Suprapubic skin (tissue), 4 donors: Measurements from ENCODE around the gene POLR2M. TPM values are rescaled to one million over a fixed set of nuclear protein-coding genes. Genes with fewer than 3 reads are reported as not detected.

ENCODE experiments used
- DNase-seq, 2 donors: peaks; one replicate each; pipeline ENCODE4 v3.0.0-alpha.2; 2019; ENCODE audit warnings: low spot score in 2 of 2
- H3K27ac ChIP-seq: fragments of 200-600 bp; sonication (generic); one replicate; pipeline ENCODE4 v1.5.1; 2019
- H3K27me3 ChIP-seq: fragments of 200-600 bp; sonication (generic); one replicate; pipeline ENCODE4 v1.5.1; 2019
- H3K36me3 ChIP-seq: fragments of 200-600 bp; sonication (generic); one replicate; pipeline ENCODE4 v1.5.1; 2019
- H3K4me1 ChIP-seq: fragments of 200-600 bp; sonication (generic); one replicate; pipeline ENCODE4 v1.5.1; 2019
- H3K4me3 ChIP-seq: fragments of 200-600 bp; sonication (generic); one replicate; pipeline ENCODE4 v1.5.1; 2019; ENCODE audit warnings: mild to moderate bottlenecking
- H3K9me3 ChIP-seq: fragments of 200-600 bp; sonication (generic); one replicate; pipeline ENCODE4 v1.5.1; 2019
- EP300 ChIP-seq: sonication (generic); formaldehyde crosslinking; IDR thresholded peaks from one replicate; pipeline ENCODE4 v1.6.1; 2017; ENCODE audit warnings: antibody characterized with exemption
- POLR2A ChIP-seq, 2 donors: fragments of 450-650 bp; IDR thresholded peaks; one replicate each; pipeline ENCODE4 v1.6.1; 2017; ENCODE audit warnings: antibody characterized with exemption in 2 of 2, mild to moderate bottlenecking in 2 of 2, moderate library complexity in 2 of 2
- POLR2AphosphoS5 ChIP-seq, 3 donors: sonication (generic); formaldehyde crosslinking; IDR thresholded peaks; one replicate each; pipeline ENCODE4 v1.6.1; 2017; ENCODE audit warnings: antibody characterized with exemption in 3 of 3
- WGBS: methylation state at CpG from one replicate; pipeline ENCODE4 v1.1.5; 2018; 5-methylcytosine and 5-hydroxymethylcytosine counted together
- total RNA-seq, 4 donors: library from RNA; depleted of rRNA; stranded (reverse); fragments of >200 nt; gene quantifications; one replicate each; pipeline ENCODE4 v1.1.0, GENCODE V29; 2016
- TF ChIP-seq, protein P1 (sequence below), 2 donors: fragments of 200-600 bp in 1 of 2; fragments of 450-650 bp in 1 of 2; sonication (generic) in 1 of 2; IDR thresholded peaks; one replicate each; pipeline ENCODE4 v1.5.1; 2016 to 2019; ENCODE audit warnings: antibody characterized with exemption in 2 of 2, mild to moderate bottlenecking in 1 of 2, moderate library complexity in 1 of 2

POLR2M gene
- total RNA-seq, 4 donors from 2014 or later = 61.9 to 329 (median 135) TPM

DNA sequence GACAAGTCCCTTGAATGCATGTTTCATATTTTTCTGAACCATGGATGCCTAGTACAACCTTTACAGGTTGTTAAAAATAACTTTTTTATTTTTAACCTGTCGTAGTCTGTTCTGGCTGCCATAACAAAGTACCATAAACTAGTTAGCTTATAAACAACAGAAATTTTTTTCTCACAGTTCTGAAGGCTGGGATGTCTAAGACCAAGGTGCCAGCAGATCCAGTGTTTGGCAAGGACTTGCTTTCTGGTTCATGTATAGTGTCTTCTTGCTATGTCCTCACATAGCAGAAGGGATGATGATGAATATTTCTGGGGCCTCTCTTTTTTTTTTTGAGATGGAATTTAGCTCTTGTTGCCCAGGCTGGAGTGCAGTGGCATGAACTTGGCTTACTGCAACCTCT is 23.0 kb upstream of the POLR2M start:
- DNase-seq = no peak
- Histone ChIP-seq H3K36me3 (no peaks in the 10 kb centered on the region), H3K4me3 (no peak overlapping the region), H3K4me1 (no peaks in the 10 kb centered on the region), H3K27me3 (no peaks in the 10 kb centered on the region), H3K27ac (no peak overlapping the region), H3K9me3 (no peaks in the 10 kb centered on the region)
- TF ChIP-seq POLR2A (IDR thresholded peaks at IDR 0.05) (no peak), POLR2AphosphoS5 (IDR thresholded peaks at IDR 0.05) (no peak), EP300 (no peak)
- 90% methylated on average over 1 of the region's 1 CpG for WGBS

DNA sequence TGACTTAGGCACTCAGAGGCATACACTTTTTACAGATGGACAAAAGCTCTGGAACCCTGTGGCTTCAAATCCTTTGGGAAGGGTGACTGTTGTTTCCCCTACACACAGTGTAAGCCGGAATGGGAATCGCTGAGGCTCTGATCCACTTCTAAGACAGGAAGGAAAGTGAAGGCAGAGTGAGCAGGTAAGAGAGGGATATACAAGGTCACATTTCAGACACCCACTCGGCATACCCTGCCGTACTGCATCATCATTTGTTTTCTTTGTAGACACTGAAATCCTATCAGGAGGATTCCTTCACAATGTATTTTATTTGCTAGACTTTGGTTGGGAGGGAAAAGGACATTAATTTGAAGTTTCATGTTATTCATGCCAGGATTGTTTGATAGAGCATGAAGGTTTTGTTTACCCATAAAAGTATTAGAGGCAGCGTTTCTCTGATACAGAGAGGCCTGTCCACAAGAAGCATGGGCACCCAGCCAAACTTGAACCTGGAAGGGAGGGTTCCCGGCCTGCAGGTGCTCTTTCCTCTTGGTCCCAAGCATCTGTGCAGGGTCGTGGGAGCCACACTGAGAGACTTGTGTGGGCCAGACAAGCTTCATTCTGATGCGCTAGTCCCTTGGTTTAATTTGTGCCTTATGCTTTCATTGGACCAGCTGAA is 21.9 kb upstream of the POLR2M start:
- TF ChIP-seq POLR2AphosphoS5 (IDR thresholded peaks at IDR 0.05) (no peak), EP300 (no peak), POLR2A (IDR thresholded peaks at IDR 0.05) (no peak)
- TF ChIP-seq, protein P1, sequence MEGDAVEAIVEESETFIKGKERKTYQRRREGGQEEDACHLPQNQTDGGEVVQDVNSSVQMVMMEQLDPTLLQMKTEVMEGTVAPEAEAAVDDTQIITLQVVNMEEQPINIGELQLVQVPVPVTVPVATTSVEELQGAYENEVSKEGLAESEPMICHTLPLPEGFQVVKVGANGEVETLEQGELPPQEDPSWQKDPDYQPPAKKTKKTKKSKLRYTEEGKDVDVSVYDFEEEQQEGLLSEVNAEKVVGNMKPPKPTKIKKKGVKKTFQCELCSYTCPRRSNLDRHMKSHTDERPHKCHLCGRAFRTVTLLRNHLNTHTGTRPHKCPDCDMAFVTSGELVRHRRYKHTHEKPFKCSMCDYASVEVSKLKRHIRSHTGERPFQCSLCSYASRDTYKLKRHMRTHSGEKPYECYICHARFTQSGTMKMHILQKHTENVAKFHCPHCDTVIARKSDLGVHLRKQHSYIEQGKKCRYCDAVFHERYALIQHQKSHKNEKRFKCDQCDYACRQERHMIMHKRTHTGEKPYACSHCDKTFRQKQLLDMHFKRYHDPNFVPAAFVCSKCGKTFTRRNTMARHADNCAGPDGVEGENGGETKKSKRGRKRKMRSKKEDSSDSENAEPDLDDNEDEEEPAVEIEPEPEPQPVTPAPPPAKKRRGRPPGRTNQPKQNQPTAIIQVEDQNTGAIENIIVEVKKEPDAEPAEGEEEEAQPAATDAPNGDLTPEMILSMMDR (IDR thresholded peaks at IDR 0.05) = no peak
- H3K9me3 ChIP-seq = no peaks in the 10 kb centered on the region
- DNase-seq = no peak
- no peaks in the 10 kb centered on the region for H3K36me3 ChIP-seq
- H3K27ac ChIP-seq = no peak overlapping the region
- H3K27me3 ChIP-seq = no peaks in the 10 kb centered on the region
- no peak overlapping the region for H3K4me3 ChIP-seq
- WGBS = 80% methylated on average over 8 of the region's 8 CpGs
- no peaks in the 10 kb centered on the region for H3K4me1 ChIP-seq

DNA sequence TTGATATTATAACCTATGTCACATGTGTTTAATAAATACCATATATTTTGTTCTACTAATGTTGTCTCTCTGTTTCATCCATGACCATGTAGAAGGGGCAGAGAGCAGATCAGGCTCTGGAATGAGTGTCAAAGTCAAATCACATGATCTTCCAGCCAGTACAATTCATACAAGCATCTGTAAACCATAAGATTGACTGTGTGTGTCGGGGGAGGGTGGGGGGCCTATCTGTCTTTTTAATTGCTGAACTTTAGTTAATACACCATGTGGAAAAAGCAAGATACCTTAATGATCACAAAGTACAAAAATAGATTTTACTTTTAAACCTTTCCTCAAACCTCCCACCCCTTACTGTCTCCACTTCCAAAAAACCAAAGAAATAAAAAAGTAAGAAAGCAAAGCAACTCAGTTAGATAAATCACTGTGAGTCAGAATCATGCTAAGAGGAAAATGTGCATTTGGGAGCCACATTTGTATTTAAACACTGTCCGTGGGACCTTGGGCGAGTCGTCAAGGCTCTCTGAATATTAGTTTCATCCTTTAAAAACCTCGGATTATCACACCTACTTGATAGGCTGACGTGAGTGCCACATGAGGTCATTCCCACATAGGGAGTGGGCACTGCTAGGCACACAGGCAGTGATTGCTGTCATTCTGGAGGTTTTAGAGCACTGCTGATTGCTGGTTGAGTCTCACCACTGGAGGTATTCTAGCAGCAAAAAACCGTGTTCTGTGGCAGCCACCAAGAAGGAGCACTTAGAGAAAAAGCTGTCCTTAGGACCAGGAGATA is 21.0 kb upstream of the POLR2M start:
- no peaks in the 10 kb centered on the region for H3K9me3 ChIP-seq
- H3K27ac ChIP-seq = no peak overlapping the region
- H3K4me3 ChIP-seq = no peak overlapping the region
- TF ChIP-seq, protein P1 (IDR thresholded peaks at IDR 0.05) = no peak
- no peak for TF ChIP-seq EP300
- TF ChIP-seq POLR2A (IDR thresholded peaks at IDR 0.05) = no peak
- no peak for TF ChIP-seq POLR2AphosphoS5 (IDR thresholded peaks at IDR 0.05)
- 74% methylated on average over 7 of the region's 7 CpGs for WGBS
- H3K4me1 ChIP-seq = no peaks in the 10 kb centered on the region
- no peak for DNase-seq
- no peaks in the 10 kb centered on the region for H3K27me3 ChIP-seq
- no peaks in the 10 kb centered on the region for H3K36me3 ChIP-seq

DNA sequence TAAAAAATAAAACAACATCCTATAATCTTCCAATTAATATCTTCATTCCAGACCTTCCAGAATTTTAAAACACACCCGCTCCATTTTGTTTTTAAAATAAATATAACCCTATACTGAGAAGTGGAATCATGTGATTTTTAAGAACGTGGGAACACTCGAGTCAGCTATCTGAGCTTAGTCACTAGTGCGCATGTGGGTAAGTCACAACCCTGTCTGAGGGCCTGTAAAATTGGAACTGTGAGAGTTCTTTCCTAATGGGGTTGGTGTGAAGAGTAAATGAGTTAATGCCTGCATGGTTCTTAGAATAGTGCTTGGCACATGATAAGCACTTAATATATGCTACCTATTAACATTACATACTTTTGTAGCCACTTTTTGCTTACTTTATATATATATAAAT is 19.9 kb upstream of the POLR2M start:
- Histone ChIP-seq H3K27ac (no peak overlapping the region), H3K4me1 (no peaks in the 10 kb centered on the region), H3K9me3 (no peaks in the 10 kb centered on the region), H3K36me3 (no peaks in the 10 kb centered on the region), H3K27me3 (no peaks in the 10 kb centered on the region), H3K4me3 (no peak overlapping the region)
- TF ChIP-seq EP300 (no peak), POLR2AphosphoS5 (IDR thresholded peaks at IDR 0.05) (no peak), POLR2A (IDR thresholded peaks at IDR 0.05) (no peak)
- TF ChIP-seq, protein P1 (IDR thresholded peaks at IDR 0.05) = no peak
- DNase-seq = no peak
- WGBS = 83% methylated on average over 4 of the region's 4 CpGs

DNA sequence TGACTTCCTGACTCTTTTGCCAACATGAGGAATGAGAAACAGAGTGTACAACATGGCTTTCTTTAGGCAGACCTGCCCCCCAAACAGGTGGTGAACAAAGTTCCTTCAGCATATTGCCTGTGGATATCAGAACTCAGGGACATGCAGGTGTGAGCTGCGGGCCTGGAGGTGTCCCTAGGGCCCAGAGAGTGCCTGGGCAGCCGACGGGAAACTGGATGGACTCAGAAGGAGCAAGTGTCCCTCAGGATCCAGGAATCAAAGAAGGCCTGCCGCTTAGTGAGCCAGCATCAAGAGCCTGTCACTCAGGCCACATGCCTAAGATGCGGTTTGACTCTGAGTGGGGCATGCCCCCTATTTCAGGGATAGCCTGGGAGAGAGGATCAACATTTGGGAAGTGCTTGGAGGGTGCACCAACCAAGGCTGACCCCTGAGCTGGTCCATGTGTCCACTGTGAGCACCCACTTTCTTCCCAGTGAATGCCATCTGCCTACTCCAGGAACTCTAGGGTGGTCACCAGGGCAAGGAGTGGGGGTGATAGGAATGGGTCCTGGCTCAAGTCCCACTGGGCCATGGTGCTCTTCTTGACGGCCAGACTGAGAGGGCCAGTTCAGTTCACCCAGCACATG is 16.1 kb upstream of the POLR2M start:
- TF ChIP-seq POLR2A (IDR thresholded peaks at IDR 0.05) (no peak), EP300 (no peak), POLR2AphosphoS5 (IDR thresholded peaks at IDR 0.05) (no peak)
- TF ChIP-seq, protein P1 (IDR thresholded peaks at IDR 0.05) = no peak
- H3K27me3 ChIP-seq = no peaks in the 10 kb centered on the region
- H3K9me3 ChIP-seq = no peaks in the 10 kb centered on the region
- H3K4me3 ChIP-seq = no peak overlapping the region
- no peak for DNase-seq
- H3K36me3 ChIP-seq = no peaks in the 10 kb centered on the region
- 91% methylated on average over 6 of the region's 6 CpGs for WGBS
- H3K4me1 ChIP-seq = peaks cover 2% of the 10 kb centered on the region
- H3K27ac ChIP-seq = no peak overlapping the region
